GM19452 (cell line): ENCODE results near the gene C4BPA.

Experiments
- ATAC-seq: cut with Tn5 transposase; IDR thresholded peaks from one replicate; pipeline ENCODE4 v1.9.1; 2021; ENCODE audit not compliant: unreplicated experiment

The C4BPA gene

DNA sequence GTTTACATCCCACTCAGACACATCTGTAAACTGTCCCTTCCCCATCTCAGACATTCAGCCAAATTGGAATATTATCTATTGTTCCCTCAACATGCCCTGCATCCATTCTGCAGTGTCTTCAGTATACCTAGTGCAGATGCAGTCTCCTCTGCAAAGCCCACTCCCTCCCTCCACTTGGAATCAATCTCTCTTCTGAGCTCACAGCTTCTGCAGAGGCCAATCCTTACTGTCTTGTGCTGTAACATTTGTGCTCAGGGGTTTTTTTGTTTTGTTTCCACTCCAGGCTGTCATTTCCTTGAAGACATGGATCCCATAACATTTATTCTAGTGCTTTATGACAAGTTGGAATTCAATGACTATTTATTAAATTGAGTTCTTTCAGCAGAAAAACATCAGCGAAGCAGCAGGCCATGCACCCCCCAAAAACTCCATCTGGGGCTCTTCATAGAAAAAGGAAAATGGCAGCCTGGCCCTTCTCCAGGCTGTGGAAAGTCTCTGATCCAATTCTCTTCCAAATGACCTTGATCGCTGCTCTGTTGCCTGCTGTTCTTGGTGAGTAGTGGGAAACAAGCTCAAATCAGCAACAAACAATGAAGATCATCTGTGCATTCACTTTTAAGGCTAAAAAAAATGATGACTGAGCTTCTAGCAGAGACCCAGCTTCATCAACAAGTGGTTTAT lies 8.7 kb downstream of the C4BPA start:
- no peak for ATAC-seq

DNA sequence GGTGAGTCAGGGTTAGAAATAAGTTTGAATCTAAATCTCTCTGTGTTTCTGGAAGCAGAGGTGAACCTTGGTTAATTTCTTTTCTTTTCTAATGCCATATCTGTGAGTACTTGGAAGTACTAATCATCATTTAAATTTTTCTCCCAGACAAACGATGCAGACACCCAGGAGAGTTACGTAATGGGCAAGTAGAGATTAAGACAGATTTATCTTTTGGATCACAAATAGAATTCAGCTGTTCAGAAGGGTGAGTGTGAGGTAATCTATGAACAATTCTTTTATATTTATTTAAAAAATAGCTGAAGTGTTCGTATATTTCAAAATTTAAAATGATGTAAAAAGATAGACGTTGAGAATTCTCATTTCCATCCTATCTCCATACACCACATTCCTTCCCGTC lies 11.2 kb downstream of the C4BPA start:
- no peak for ATAC-seq

DNA sequence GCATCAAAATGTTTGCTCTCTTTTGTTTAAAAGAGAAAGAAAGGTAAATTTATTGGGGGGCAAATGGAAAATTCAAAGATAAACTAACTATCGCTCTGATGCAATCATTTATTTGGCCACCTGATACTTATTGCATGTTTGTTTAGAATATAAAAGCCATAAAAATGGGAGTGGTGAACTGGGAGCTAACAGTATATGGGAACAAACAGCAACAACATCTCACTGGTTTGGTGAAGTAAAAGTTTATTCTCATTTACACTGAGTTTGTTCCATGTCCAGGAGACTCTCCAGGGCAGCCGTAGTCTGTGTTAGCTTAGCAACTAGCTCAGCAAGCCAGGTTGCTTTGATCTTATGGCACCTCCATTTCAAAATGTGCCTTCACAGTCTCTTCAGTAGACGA lies 20.4 kb downstream of the C4BPA start:
- ATAC-seq, result no peak

DNA sequence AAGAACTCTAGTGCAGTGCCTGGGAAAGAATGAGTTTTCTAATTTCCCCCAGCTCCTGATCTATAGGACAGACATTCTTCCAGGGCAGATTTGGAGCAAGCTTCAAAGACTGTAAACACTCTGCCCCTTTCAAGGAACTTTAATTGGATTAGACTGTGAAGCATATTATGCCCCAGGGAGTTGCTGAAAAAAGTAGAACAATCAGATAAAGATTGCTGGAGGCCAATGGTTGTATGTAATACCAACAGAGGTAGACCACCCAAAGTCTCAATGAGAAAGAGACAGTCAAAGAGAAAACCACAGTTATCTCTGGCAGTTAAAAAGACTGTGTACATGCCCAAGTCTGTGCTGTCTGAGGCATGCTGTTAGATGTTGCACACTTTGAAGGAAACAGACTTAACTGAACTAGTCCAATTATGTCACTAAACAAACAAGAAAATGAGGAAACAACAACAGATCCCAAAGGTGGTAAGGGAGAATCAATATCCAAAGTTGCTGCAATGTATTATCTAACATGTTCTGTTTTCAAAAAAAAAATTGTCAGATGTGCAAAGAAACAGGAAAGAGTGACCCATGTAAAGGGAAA lies 24.4 kb downstream of the C4BPA start:
- no peak for ATAC-seq

DNA sequence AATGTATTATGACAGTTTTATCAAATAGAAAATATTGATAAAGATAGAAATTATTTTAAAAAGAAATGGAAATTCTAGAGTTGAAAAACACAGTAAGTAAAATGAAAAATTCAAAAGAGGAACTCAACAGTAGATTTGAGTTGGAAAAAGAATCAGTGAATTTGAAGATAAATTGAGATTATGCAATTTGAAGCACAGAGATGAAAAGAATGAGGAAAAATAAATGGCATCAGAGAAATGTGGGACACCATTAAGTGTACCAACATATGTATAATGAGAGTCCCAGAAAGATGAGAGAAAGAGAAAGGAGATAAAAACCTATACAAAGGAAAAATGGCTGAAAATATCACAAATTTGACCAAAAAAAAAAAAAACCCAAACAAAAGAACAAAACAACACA lies 25.0 kb downstream of the C4BPA start:
- no peak for ATAC-seq

DNA sequence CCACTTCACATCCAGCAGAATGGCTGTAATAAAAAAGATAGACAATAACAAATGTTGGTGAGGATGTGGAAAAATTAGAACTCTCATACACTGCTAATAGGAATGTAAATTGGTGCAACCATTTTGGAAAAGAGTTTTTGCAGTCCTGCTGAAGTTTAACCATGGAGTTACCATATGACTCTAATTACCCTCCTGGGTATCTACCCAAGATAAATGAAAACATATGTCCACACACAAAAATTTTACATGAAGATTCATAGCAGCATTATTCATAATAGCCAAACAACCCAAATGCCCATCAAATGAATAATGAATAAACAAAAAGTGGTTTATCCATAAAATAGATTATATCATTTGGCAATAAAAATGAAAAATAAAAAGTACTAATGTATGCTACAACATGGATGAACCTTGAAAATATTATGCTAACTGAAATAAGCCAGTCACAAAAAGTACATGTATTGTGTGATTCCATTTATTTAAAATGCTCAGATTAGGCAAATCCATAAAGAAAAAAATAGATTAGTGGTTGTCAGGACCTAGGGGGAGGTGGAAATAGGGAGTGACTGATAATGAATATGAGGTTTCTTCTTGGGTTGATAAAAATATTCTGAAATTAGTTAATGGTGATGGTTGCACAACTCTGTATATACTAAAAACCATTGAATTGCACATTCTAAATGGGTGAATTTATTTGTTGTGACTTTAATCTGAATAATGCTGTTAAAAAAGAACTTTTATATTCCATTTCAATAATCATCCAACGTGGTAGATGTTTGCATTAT lies 26.4 kb downstream of the C4BPA start:
- no peak for ATAC-seq

DNA sequence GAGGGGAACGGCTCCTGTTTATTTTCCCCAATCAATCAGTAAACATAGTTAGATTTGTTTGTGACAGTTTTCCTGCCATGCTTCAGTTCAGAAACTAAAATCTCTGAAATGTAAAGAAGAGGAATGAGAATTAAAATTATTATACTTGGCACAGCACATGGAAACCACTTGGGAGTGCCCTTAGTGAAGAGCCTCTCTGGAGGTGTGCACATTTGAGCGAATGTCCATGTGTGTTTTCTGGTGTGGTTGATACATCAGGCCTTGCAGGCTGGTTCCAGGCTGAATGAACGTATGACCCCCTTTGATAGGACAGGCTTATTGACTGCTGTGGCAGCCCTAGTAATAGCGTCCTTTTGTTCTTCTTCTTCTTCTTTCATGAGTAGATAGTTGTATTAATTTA lies 27.1 kb downstream of the C4BPA start:
- no peak for ATAC-seq

DNA sequence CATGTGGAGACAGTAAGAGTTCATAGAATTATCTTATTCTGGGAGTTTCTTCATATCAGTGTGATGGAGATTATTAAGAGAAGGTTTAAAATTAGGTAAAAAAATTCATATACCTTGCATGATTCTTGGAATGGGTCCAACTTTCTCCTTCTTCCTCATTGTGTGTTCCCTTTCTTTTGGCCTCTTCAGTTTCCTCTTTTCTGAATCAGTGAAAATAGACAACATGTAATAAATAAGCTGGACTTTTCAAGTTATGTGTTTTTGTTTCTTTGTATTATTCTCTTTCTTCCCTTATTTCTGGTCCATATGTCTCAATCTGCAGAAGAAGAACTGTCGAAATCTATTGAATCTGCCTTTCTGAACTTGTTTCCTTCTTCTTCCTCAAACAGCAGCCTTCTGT lies 30.5 kb downstream of the C4BPA start:
- ATAC-seq, result no peak

DNA sequence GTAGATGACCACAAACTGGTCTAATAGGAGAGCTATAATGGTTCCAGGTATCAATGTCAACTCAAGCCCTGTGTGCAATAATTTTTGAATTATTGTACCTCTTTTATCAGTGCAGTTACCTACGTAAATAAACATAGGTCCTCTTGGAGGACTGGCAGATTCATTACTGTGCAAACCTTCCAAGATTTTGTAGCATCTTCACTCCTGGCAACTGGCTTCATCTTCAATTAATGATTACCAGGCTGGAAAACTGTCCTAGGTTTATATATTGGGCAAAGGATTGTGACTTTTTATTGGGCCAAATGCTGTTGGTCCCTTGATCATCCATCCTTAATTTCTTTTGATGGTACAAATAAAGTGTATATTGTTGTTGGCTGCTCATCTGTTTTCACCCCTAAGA lies 35.6 kb downstream of the C4BPA start:
- ATAC-seq, result no peak

DNA sequence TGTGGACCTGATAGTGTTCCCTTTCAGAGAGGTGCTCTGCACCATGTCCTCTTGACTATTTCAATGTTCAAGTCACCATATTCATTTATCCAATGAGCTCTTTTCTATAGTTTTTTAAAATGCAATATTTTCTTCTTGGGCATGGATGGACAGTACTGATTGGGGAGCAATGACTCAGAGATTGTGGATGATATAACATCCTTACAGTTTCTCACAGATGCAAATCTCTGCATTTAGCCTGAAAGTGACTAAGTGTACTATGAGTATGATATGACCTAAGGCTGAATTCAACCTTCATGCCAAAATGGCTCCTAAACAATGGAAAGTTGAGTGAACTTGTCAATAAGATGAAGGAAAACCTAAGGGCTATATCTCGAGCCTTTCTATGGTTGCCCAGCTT lies 36.5 kb downstream of the C4BPA start:
- ATAC-seq, result no peak

DNA sequence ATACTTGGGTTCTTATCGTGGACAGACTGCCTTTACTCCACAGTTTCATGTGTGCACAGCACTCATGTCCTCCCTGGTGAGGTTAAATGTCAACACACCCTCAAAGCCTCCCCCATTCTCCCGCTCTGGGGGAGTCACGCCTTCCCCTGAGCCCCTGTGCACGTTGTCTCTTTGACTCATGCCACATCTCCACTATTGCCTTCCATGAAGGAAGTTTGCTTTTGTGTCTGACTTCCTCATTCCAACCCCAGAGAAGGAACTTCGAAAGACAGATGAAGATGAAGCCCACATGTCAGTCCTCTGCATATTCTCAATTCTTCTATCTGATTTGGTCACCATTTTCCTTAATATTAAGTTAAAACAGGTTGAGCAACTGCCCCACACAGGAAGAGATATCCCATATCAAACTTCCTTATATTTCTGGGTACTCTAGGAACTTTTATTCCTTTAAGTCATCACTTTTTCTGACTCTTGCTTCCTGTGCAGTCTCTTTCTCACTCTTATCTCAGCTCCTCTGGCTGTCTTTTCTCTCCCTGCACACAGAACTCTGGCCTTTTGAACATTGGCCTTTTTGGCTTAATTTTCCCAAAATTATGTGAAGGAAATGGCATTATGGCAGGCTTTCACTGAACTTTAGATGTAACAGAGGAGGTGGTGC lies 41.5 kb downstream of the C4BPA start:
- ATAC-seq, result no peak

DNA sequence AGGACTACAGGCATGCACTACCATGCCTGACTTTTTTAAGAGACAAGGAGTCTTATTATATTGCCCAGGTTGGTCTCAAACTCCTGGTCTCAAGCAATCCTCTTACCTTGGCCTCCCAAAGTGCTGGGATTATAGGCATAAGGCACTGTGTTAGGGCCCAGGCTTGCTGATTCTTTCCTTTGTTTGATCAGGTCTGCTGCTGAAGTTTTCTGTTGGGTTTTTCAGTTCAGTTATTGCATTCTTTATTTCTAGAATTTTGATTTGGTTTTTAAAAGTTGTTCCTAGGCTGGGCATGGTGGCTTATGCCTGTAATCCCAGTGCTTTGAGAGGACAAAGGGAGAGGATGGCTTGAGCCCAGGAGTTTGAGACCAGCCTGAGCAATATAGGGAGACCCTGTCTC lies 47.9 kb downstream of the C4BPA start:
- ATAC-seq, result no peak

DNA sequence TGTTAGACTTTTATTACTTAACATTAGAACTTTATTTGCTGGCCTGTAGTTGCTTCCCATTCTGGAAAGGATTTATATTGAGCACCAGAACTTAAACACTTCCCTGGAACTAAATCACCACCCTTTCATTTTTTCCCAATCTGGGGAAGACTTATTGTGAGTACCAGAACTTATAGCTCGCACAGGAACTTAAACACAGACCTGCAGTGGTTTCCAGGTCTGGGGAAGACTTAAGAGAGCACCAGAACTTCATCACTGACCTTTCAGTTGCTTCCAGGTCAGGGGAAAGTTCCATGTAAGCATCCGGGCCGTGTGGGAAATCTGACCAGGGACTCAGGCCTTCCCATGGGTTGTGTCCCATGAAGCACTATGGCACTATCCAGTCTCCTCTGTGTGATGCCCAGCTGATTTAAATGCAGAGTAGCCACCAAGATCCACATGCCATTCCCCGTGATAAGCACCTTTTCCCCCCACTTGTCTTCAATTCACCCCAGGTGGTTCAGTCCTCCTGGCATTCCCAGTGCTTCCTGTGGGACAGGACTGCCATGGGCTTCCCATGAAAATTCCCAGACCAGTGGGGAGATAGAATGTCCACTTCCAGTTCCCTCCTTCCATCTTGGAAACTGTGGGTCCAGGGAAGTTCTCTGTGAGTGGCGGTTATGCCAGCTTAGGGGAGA lies 48.9 kb downstream of the C4BPA start:
- no peak for ATAC-seq

DNA sequence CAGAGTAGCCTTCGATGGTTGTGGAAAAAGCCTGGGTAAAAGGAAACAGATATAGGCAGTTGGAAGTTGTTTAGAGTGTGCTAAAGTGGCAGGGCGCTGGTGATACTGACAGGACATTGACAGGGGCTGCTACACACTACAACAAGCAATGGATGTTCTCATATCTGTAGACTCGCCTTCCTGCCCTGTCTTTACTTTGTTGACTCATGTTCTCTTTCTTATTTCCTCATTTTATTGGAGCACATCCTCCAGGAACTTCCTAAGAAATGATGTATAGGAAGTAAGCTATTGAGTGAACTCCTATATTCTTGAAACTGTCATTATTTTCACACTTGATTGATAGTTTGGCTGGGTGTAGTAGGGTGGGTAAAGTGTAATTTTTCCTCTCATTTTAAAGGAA lies 51.0 kb downstream of the C4BPA start:
- no peak for ATAC-seq

DNA sequence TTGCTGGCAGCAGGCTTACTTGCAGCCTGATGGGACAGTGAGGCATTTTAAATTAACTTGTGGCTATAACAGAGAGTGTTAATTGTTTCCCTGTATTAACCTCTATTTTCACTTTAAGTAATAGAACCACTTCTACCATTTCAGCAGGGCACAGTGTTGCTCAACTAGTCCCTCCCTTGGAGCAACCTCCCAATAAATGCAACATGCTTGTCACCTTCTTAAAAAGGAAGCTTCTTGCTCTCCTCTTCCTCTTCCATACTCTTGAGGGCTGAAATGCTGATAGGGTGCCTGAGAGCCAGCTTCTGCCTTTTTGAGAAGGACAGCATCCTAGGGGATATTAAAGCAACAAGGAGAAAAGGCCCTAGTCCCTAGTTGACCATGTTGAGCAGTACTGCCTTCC lies 52.1 kb downstream of the C4BPA start:
- ATAC-seq, result no peak

DNA sequence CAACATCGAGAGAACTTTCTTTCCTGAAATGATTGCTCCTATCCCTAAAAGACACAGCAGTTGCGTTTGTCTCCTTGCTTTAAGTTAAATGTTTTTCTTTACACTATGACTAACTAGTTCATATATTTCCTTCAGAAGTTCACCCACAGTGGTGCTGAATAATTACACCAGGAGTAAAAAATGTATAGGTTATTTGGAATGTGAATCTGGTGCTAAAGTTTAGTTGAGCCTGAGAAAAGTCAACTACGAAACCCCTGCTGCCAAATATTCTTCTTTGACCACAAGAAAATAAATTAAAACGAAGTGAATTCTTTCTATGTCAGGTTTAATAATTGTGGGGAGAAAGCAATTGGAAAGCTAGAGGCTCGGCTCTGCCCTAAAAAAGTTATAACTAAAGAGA lies 52.8 kb downstream of the C4BPA start:
- no peak for ATAC-seq

DNA sequence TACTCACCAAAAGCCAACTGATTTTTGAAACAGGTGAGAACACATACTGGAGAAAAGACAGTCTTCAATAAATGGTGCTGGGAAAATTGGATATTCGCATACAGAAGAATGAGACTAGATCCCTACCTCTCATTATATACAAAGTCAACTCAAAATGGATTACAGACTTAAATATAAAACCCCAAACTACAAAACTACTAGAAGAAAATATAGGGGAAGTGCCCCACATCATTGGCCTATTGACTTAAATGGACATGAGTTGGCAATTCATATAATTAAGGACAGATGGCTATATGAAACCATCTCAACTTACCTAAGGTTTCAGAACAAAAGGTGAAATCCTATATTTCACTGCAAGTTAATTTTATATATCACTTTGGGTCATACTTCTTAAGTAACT lies 60.1 kb downstream of the C4BPA start:
- no peak for ATAC-seq

DNA sequence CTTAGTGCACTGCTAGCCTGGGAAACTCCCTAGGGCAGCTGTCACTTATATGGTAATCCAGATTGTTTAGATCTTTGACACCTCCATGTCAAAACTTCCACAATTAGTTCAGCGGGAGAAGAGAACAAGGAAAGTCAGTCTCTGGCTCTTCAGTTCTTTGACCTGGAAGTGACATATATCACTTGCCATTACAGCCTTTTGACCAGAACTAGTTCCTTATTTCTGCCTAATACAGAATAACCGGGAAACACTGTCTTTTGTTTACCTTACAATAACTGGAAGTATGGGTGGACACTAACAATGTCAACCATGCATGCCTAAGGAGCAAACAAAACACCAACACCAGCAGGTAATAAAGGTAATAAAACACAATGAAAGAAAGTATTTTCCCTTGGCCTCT lies 68.3 kb downstream of the C4BPA start:
- no peak for ATAC-seq

DNA sequence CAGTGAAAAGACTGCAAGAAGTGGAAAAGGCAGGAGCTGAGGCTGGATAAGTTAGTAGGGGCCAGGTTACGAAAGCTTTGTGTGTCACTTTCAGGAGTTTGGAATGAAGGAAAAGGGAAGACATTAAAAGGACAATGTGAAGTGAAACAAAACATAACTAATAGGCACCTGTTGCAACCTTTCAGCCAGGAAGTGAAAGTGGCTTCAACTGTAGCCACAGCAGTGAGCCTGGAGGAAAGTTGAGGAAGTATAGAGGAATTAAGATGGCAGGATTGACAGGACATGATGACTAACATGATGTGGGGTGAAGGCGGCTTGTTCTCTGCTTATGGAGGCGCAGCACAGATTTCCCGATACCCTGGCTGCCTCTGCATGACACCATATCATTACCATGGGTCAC lies 68.9 kb downstream of the C4BPA start:
- ATAC-seq, result no peak

DNA sequence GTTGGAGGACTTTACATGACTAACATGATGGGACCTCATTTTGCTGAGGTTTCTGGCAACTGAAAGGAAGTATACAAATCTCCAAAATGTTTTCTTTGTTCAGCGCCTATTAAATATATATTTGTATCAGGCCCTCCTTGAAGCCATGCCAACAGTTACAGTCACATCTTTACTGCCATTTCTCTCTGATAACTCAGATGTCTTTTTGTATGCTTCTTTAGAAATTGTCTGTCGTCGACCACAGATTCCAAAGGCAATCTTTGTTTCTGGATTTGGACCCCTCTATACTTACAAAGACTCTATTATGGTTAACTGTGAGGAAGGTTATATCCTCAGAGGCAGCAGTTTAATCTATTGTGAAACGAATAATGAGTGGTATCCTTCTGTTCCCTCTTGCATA lies 69.4 kb downstream of the C4BPA start:
- no peak for ATAC-seq

DNA sequence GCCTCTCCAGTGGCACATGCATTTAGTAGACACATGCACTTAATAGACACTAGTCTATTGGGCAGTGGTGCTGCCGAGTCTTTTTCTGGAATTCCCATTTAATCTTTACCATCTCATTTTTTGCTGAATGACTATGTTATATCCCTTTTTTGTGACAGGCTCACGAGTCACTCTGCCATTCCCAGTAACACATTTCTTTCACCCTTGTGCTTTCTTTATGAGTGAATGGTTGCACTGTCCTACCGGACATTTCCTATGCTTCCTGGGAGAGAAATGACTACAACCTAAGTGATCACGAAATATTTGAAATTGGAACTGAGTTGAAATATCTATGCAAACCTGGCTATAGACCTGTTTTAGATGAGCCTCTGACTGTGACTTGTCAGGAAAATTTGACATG lies 70.9 kb downstream of the C4BPA start:
- ATAC-seq, result no peak
